Measurements from ENCODE around the gene GREM2.

GREM2 gene

GRCh38 chr1:240500647-240501046 is 111.3 kb downstream of the GREM2 start:
- no peak for DNase-seq (ENCODE audit: low read depth in 2 of 2)

GRCh38 chr1:240499012-240499411 is 112.9 kb downstream of the GREM2 start:
- DNase-seq (ENCODE audit: low read depth in 2 of 2), result no peak

GRCh38 chr1:240498335-240498734 is 113.6 kb downstream of the GREM2 start:
- DNase-seq (ENCODE audit: low read depth in 2 of 2), result no peak

- no peak for DNase-seq (ENCODE audit: low read depth in 2 of 2)
Measured at GRCh38 chr1:240497908-240498307, 114.0 kb downstream of the GREM2 start.

- no peak for DNase-seq (ENCODE audit: low read depth in 2 of 2)
Measured at GRCh38 chr1:240496941-240497340, 115.0 kb downstream of the GREM2 start.

GRCh38 chr1:240496356-240496755 is 115.6 kb downstream of the GREM2 start:
- DNase-seq (ENCODE audit: low read depth in 2 of 2), result no peak

GRCh38 chr1:240495601-240496000 is 116.4 kb downstream of the GREM2 start:
- DNase-seq (ENCODE audit: low read depth in 2 of 2), result no peak

- no peak for DNase-seq (ENCODE audit: low read depth in 2 of 2)
Measured at GRCh38 chr1:240492832-240493440, 119.0 kb downstream of the GREM2 start.

GRCh38 chr1:240491796-240492195 is 120.2 kb downstream of the GREM2 start:
- no peak for DNase-seq (ENCODE audit: low read depth in 2 of 2)

GRCh38 chr1:240491156-240491555 is 120.8 kb downstream of the GREM2 start:
- no peak for DNase-seq (ENCODE audit: low read depth in 2 of 2)

- DNase-seq (ENCODE audit: low read depth in 2 of 2), result no peak
Measured at GRCh38 chr1:240487493-240487892, 124.5 kb downstream of the GREM2 start.

- DNase-seq (ENCODE audit: low read depth in 2 of 2), result no peak
Measured at GRCh38 chr1:240486611-240487010, 125.3 kb downstream of the GREM2 start.

- no peak for DNase-seq (ENCODE audit: low read depth in 2 of 2)
Measured at GRCh38 chr1:240484804-240485443, 127.0 kb downstream of the GREM2 start.

- DNase-seq (ENCODE audit: low read depth in 2 of 2), result no peak
Measured at GRCh38 chr1:240478536-240478935, 133.4 kb downstream of the GREM2 start.

- DNase-seq (ENCODE audit: low read depth in 2 of 2), result no peak
Measured at GRCh38 chr1:240475832-240476231, 136.1 kb downstream of the GREM2 start.

- no peak for DNase-seq (ENCODE audit: low read depth in 2 of 2)
Measured at GRCh38 chr1:240474133-240474614, 137.8 kb downstream of the GREM2 start.

GRCh38 chr1:240468656-240469055 is 143.3 kb downstream of the GREM2 start:
- DNase-seq (ENCODE audit: low read depth in 2 of 2), result no peak

GRCh38 chr1:240467895-240468294 is 144.1 kb downstream of the GREM2 start:
- DNase-seq (ENCODE audit: low read depth in 2 of 2), result no peak

GRCh38 chr1:240466509-240466908 is 145.4 kb downstream of the GREM2 start:
- DNase-seq (ENCODE audit: low read depth in 2 of 2), result no peak

GRCh38 chr1:240465531-240465940 is 146.4 kb downstream of the GREM2 start:
- no peak for DNase-seq (ENCODE audit: low read depth in 2 of 2)

- DNase-seq (ENCODE audit: low read depth in 2 of 2), result no peak
Measured at GRCh38 chr1:240464099-240464498, 147.9 kb downstream of the GREM2 start.

GRCh38 chr1:240462766-240463395 is 149.1 kb downstream of the GREM2 start:
- no peak for DNase-seq (ENCODE audit: low read depth in 2 of 2)

- no peak for DNase-seq (ENCODE audit: low read depth in 2 of 2)
Measured at GRCh38 chr1:240462277-240462676, 149.7 kb downstream of the GREM2 start.
